Mammary epithelial cell (primary cell): ENCODE data around the gene CYP26C1.

Experiments
- CTCF ChIP-seq, 2 donors: IDR thresholded peaks in 1 of 2; conservative IDR thresholded peaks in 1 of 2; 2 replicates each; pipeline ENCODE4 v1.5.1; 2011 to 2012; ENCODE audit warnings: inconsistent platforms in 2 of 2, low read length in 2 of 2, mild to moderate bottlenecking in 2 of 2, control low read depth in 1 of 2, low read depth in 1 of 2; ENCODE audit not compliant: insufficient read depth in 1 of 2; ENCODE audit errors: extremely low read depth in 1 of 2
- EZH2 ChIP-seq: IDR thresholded peaks from 2 replicates; pipeline ENCODE4 v1.6.1; 2012; ENCODE audit warnings: low read length, inconsistent platforms, borderline replicate concordance

- no peak for TF ChIP-seq CTCF (conservative IDR thresholded peaks at IDR 0.05 in 1 of 2, IDR thresholded peaks at IDR 0.05 in 1 of 2; ENCODE audit: extremely low read depth in 1 of 2, insufficient read depth in 1 of 2, low read depth in 1 of 2, low read length in 2 of 2)
- TF ChIP-seq EZH2, result no peak
Observed at GRCh38 chr10:93015722-93016121, 44.9 kb upstream of the CYP26C1 start.
